H9 (cell line): Measurements from ENCODE around the gene BTRC. TPM values are rescaled to one million over a fixed set of nuclear protein-coding genes. Genes with fewer than 3 reads are reported as not detected.
A peak's percentile ranks its signal among the peaks of the same experiment; 100 is the strongest.

Source experiments
- DNase-seq: peaks from one replicate; pipeline ENCODE4 v3.0.0-alpha.2; 2017
- H2AFZ ChIP-seq: one replicate; pipeline ENCODE4 v1.6.1; 2013; ENCODE audit warnings: mild to moderate bottlenecking, low read length, control low read depth, moderate library complexity
- H2AK5ac ChIP-seq: 2 replicates; pipeline ENCODE4 v1.6.1; 2013; ENCODE audit warnings: low read length, control low read depth, mixed read lengths; ENCODE audit not compliant: insufficient read length
- H2BK120ac ChIP-seq: one replicate; pipeline ENCODE4 v1.6.1; 2013; ENCODE audit warnings: low read depth, mild to moderate bottlenecking, low read length, control low read depth, inconsistent platforms; ENCODE audit not compliant: poor library complexity, severe bottlenecking
- H2BK12ac ChIP-seq: 2 replicates; pipeline ENCODE4 v1.6.1; 2013; ENCODE audit warnings: low read length, control low read depth, mixed read lengths, low read depth; ENCODE audit not compliant: insufficient read length
- H2BK15ac ChIP-seq: 2 replicates; pipeline ENCODE4 v1.6.1; 2013; ENCODE audit warnings: low read depth, low read length, control low read depth
- H2BK20ac ChIP-seq: one replicate; pipeline ENCODE4 v1.6.1; 2013; ENCODE audit warnings: low read depth, mild to moderate bottlenecking, low read length, control low read depth, inconsistent platforms; ENCODE audit not compliant: poor library complexity, severe bottlenecking
- H2BK5ac ChIP-seq: 2 replicates; pipeline ENCODE4 v1.6.1; 2013; ENCODE audit warnings: low read length, control low read depth, mixed read lengths; ENCODE audit not compliant: insufficient read length
- H3K14ac ChIP-seq: 2 replicates; pipeline ENCODE4 v1.6.1; 2013; ENCODE audit warnings: low read length, control low read depth; ENCODE audit not compliant: insufficient read depth
- H3K18ac ChIP-seq: 2 replicates; pipeline ENCODE4 v1.6.1; 2013; ENCODE audit warnings: low read depth, mild to moderate bottlenecking, mixed read lengths, low read length, control low read depth; ENCODE audit not compliant: insufficient read length
- H3K23ac ChIP-seq: 2 replicates; pipeline ENCODE4 v1.6.1; 2013; ENCODE audit warnings: low read length, control low read depth, mixed read lengths, low read depth; ENCODE audit not compliant: insufficient read length
- H3K23me2 ChIP-seq: 2 replicates; pipeline ENCODE4 v1.6.1; 2013; ENCODE audit warnings: low read depth, mild to moderate bottlenecking, mixed read lengths, low read length, control low read depth; ENCODE audit not compliant: insufficient read length, poor library complexity, severe bottlenecking
- H3K27ac ChIP-seq: 2 replicates; pipeline ENCODE4 v1.5.1; 2013; ENCODE audit warnings: low read length, control low read depth, mixed read lengths, low read depth; ENCODE audit not compliant: insufficient read length
- H3K27me3 ChIP-seq: 2 replicates; pipeline ENCODE4 v1.6.1; 2013; ENCODE audit warnings: low read length, control low read depth, inconsistent platforms; ENCODE audit not compliant: insufficient read depth
- H3K4ac ChIP-seq: 2 replicates; pipeline ENCODE4 v1.6.1; 2013; ENCODE audit warnings: low read depth, mild to moderate bottlenecking, control low read depth, inconsistent platforms, low read length, moderate library complexity
- H3K4me1 ChIP-seq: 2 replicates; pipeline ENCODE4 v1.6.1; 2013; ENCODE audit warnings: low read length, control low read depth, inconsistent platforms; ENCODE audit not compliant: insufficient read depth
- H3K4me2 ChIP-seq: 2 replicates; pipeline ENCODE4 v1.6.1; 2013; ENCODE audit warnings: low read length, control low read depth, mixed read lengths; ENCODE audit not compliant: insufficient read length, insufficient read depth
- H3K56ac ChIP-seq: 2 replicates; pipeline ENCODE4 v1.6.1; 2013; ENCODE audit warnings: low read depth, mild to moderate bottlenecking, mixed read lengths, low read length, control low read depth; ENCODE audit not compliant: insufficient read length
- H3K79me1 ChIP-seq: 2 replicates; pipeline ENCODE4 v1.6.1; 2013; ENCODE audit warnings: low read depth, mild to moderate bottlenecking, moderate library complexity, low read length, control low read depth, inconsistent platforms; ENCODE audit not compliant: insufficient read depth, poor library complexity, severe bottlenecking
- H3K79me2 ChIP-seq: 2 replicates; pipeline ENCODE4 v1.6.1; 2013; ENCODE audit warnings: low read length, control low read depth, inconsistent platforms; ENCODE audit not compliant: insufficient read depth
- H3K9ac ChIP-seq: 2 replicates; pipeline ENCODE4 v1.6.1; 2013; ENCODE audit warnings: low read length, control low read depth, mixed read lengths; ENCODE audit not compliant: insufficient read length; ENCODE audit errors: extremely low read depth
- H3K9me3 ChIP-seq: one replicate; pipeline ENCODE4 v1.6.1; 2013; ENCODE audit warnings: low read depth, low read length, inconsistent platforms; ENCODE audit not compliant: control insufficient read depth
- H3T11ph ChIP-seq: one replicate; pipeline ENCODE4 v1.6.1; 2013; ENCODE audit warnings: mild to moderate bottlenecking, low read length, control low read depth, inconsistent platforms
- H4K20me1 ChIP-seq: one replicate; pipeline ENCODE4 v1.6.1; 2013; ENCODE audit not compliant: control insufficient read depth, insufficient read length, insufficient read depth
- H4K5ac ChIP-seq: 2 replicates; pipeline ENCODE4 v1.6.1; 2013; ENCODE audit warnings: low read depth, mild to moderate bottlenecking, mixed read lengths, low read length, control low read depth; ENCODE audit not compliant: insufficient read length
- H4K8ac ChIP-seq: replicated peaks from 2 replicates; pipeline ENCODE4 v1.6.1; 2013; ENCODE audit warnings: low read length, control low read depth, mixed read lengths, low read depth; ENCODE audit not compliant: insufficient read length
- H4K91ac ChIP-seq: 2 replicates; pipeline ENCODE4 v1.6.1; 2013; ENCODE audit warnings: low read depth, mild to moderate bottlenecking, moderate library complexity, mixed read lengths, low read length, control low read depth; ENCODE audit not compliant: insufficient read length
- H3K27ac Mint-ChIP-seq, 3 experiments: 2 replicates in 2 of 3; 3 replicates in 1 of 3; pipeline ENCODE4 v1.8.0; 2020 to 2021; ENCODE audit warnings: mixed read lengths in 3 of 3, mild to moderate bottlenecking in 1 of 3, moderate library complexity in 1 of 3
- H3K27me3 Mint-ChIP-seq: 2 replicates; pipeline ENCODE4 v1.8.0; 2021; ENCODE audit warnings: low read depth, mild to moderate bottlenecking, moderate library complexity, mixed read lengths
- H3K36me3 Mint-ChIP-seq, 3 experiments: 2 replicates in 2 of 3; 3 replicates in 1 of 3; pipeline ENCODE4 v1.8.0; 2020 to 2021; ENCODE audit warnings: low read depth in 3 of 3, mixed read lengths in 3 of 3; ENCODE audit not compliant: insufficient read depth in 1 of 3
- H3K4me1 Mint-ChIP-seq, 2 experiments: 2 replicates each; pipeline ENCODE4 v1.8.0; 2020; ENCODE audit warnings: mixed read lengths in 2 of 2
- H3K4me3 Mint-ChIP-seq, 2 experiments: 2 replicates in 1 of 2; 3 replicates in 1 of 2; pipeline ENCODE4 v1.8.0; 2020 to 2021; ENCODE audit warnings: mild to moderate bottlenecking in 2 of 2, mixed read lengths in 2 of 2, moderate library complexity in 1 of 2
- H3K9me3 Mint-ChIP-seq, 2 experiments: 2 replicates in 1 of 2; 3 replicates in 1 of 2; pipeline ENCODE4 v1.8.0; 2020; ENCODE audit warnings: mild to moderate bottlenecking in 2 of 2, mixed read lengths in 2 of 2, moderate library complexity in 1 of 2
- CTCF ChIP-seq: fragments of 200-600 bp; sonication (generic); conservative IDR thresholded peaks from 3 replicates; pipeline ENCODE4 v1.8.0; 2021; ENCODE audit warnings: antibody characterized with exemption, mild to moderate bottlenecking
- WGBS: extraction: QIAGEN DNeasy Blood & Tissue Kit; methylation state at CpG from one replicate; pipeline ENCODE4 v1.1.7; 2013; ENCODE audit warnings: missing lambda C conversion rate, low lambda C conversion rate, mixed read lengths; ENCODE audit not compliant: insufficient read length; ENCODE audit errors: extremely low coverage; 5-methylcytosine and 5-hydroxymethylcytosine counted together
- total RNA-seq: library from RNA; stranded (reverse); gene quantifications from 2 replicates; pipeline ENCODE4 v1.2.1, GENCODE V29; 2021

The BTRC gene
- total RNA-seq, 1 experiment from 2014 or later = 24.2 TPM

- Histone ChIP-seq H4K20me1 (no peaks in the 10 kb centered on the region), H2AFZ (no peak overlapping the region), H3K23ac (no peak overlapping the region), H2BK15ac (no peak overlapping the region), H3K79me2 (no peaks in the 10 kb centered on the region), H3K9me3 (no peaks in the 10 kb centered on the region), H2BK20ac (no peak overlapping the region), H3K27me3 (no peaks in the 10 kb centered on the region), H3K18ac (no peak overlapping the region), H3K79me1 (no peaks in the 10 kb centered on the region), H3K14ac (no peak overlapping the region), H2AK5ac (no peak overlapping the region), H2BK5ac (no peak overlapping the region), H3K23me2 (no peaks in the 10 kb centered on the region), H4K5ac (no peak overlapping the region), H2BK120ac (no peak overlapping the region), H4K8ac (no peak overlapping the region), H3K4me1 (peaks cover 2% of the 10 kb centered on the region; the same call in 1 of the 2 replicates), H2BK12ac (no peak overlapping the region), H3K9ac (no peak overlapping the region), H4K91ac (no peak overlapping the region), H3K27ac (no peak overlapping the region), H3T11ph (no peak overlapping the region), H3K4me2 (no peak overlapping the region), H3K4ac (no peak overlapping the region), H3K56ac (no peak overlapping the region)
- WGBS = no CpG with 5 or more reads among the region's 2 CpGs
- no peak overlapping the region for H3K27ac Mint-ChIP-seq
- no peaks in the 10 kb centered on the region for H3K27me3 Mint-ChIP-seq
- H3K36me3 Mint-ChIP-seq = no peaks in the 10 kb centered on the region
- no peaks in the 10 kb centered on the region for H3K9me3 Mint-ChIP-seq
- TF ChIP-seq CTCF = peak; percentile 59
- peaks cover 6 to 9% of the 10 kb centered on the region in 2 experiments for H3K4me1 Mint-ChIP-seq
- H3K4me3 Mint-ChIP-seq = no peak overlapping the region
- no peak for DNase-seq
Observed at GRCh38 chr10:101444058-101444898, 90.3 kb downstream of the BTRC start.
